Neural cell (in vitro differentiated cells): ENCODE measurements around the gene GRIN2C.

Source experiments
- EP300 ChIP-seq: fragments of 450-650 bp; conservative IDR thresholded peaks from 2 replicates; pipeline ENCODE4 v1.6.1; 2014; ENCODE audit warnings: antibody characterized with exemption, mild to moderate bottlenecking, moderate library complexity; ENCODE audit not compliant: poor library complexity, severe bottlenecking
- EZH2 ChIP-seq: fragments of 200-600, 300-800 bp; shearing (Covaris generic), sonication (generic); IDR thresholded peaks from 2 replicates; pipeline ENCODE4 v1.6.1; 2014; ENCODE audit warnings: antibody characterized with exemption, low read length, borderline replicate concordance, mild to moderate bottlenecking; ENCODE audit not compliant: insufficient read depth, poor library complexity, severe bottlenecking
- POLR2AphosphoS5 ChIP-seq: IDR thresholded peaks from 2 replicates; pipeline ENCODE4 v1.6.1; 2012
- RAD21 ChIP-seq: fragments of 450-650 bp; conservative IDR thresholded peaks from 2 replicates; pipeline ENCODE4 v1.6.1; 2014; ENCODE audit warnings: antibody characterized with exemption, mild to moderate bottlenecking, moderate library complexity
- SMC3 ChIP-seq: fragments of 450-650 bp; conservative IDR thresholded peaks from 2 replicates; pipeline ENCODE4 v1.6.1; 2014; ENCODE audit warnings: antibody characterized with exemption, mild to moderate bottlenecking, moderate library complexity; ENCODE audit not compliant: poor library complexity
- TAF1 ChIP-seq: IDR thresholded peaks from 2 replicates; pipeline ENCODE4 v1.6.1; 2012; ENCODE audit warnings: low read depth
- TF ChIP-seq, protein P1 (sequence below): fragments of 450-650 bp; IDR thresholded peaks from 2 replicates; pipeline ENCODE4 v1.5.1; 2014; ENCODE audit warnings: antibody characterized with exemption, mild to moderate bottlenecking, moderate library complexity; ENCODE audit not compliant: poor library complexity, severe bottlenecking

DNA sequence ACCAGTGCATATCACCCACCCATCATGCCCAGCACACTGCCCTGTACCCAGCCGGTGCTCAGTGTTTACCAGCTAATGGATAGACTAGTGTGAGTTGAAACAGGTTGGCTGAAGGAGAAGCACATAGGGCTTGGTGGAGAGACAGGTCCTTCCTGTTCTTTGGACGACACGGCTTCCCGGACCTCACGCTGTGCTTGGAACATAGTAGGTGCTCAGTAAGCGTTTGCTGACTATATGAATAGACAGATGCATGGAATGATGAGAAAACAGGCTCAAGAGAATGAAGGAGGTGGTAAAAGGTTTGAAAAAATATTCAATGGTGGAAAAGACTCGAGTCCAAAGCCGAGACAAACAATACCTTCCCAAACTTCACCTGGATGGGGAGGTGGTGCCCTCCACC lies 40.5 kb upstream of the GRIN2C start:
- no peak for TF ChIP-seq RAD21
- TF ChIP-seq, protein P1, sequence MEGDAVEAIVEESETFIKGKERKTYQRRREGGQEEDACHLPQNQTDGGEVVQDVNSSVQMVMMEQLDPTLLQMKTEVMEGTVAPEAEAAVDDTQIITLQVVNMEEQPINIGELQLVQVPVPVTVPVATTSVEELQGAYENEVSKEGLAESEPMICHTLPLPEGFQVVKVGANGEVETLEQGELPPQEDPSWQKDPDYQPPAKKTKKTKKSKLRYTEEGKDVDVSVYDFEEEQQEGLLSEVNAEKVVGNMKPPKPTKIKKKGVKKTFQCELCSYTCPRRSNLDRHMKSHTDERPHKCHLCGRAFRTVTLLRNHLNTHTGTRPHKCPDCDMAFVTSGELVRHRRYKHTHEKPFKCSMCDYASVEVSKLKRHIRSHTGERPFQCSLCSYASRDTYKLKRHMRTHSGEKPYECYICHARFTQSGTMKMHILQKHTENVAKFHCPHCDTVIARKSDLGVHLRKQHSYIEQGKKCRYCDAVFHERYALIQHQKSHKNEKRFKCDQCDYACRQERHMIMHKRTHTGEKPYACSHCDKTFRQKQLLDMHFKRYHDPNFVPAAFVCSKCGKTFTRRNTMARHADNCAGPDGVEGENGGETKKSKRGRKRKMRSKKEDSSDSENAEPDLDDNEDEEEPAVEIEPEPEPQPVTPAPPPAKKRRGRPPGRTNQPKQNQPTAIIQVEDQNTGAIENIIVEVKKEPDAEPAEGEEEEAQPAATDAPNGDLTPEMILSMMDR: no peak
- no peak for TF ChIP-seq POLR2AphosphoS5
- no peak for TF ChIP-seq SMC3
- no peak for TF ChIP-seq EZH2
- TF ChIP-seq TAF1: no peak
- TF ChIP-seq EP300: no peak
